WTC11 (cell line): ENCODE data around the gene OPN1MW3. TPM values are rescaled to one million over a fixed set of nuclear protein-coding genes. Genes with fewer than 3 reads are reported as not detected.
"Not testable (repeated sequence)": the region's sequence is repeated elsewhere in the genome, so short reads cannot be mapped to it uniquely, and the experiment has no call there.

ENCODE experiments used
- ATAC-seq: fragments of 200-7000 bp; cut with Tn5 transposase; 2 replicates; pipeline ENCODE4 v1.10.0; 2021; ENCODE audit warnings: mild to moderate bottlenecking, moderate library complexity
- CTCF ChIA-PET: fragments of 300-600 bp; sonication (Branson Sonifier 250); formaldehyde crosslinking; loops from one replicate; lab custom pipeline; 2021; ENCODE audit warnings: antibody characterized with exemption; lab: Charles Lee
- POLR2A ChIA-PET: fragments of 350-600 bp; sonication (Branson Sonifier 250); formaldehyde crosslinking; loops from one replicate; lab custom pipeline; 2021; ENCODE audit warnings: antibody characterized with exemption; lab: Charles Lee
- DNase-seq: peaks from one replicate; pipeline ENCODE4 v3.0.0; 2021; ENCODE audit warnings: low spot score
- H3K27ac Mint-ChIP-seq: 2 replicates; pipeline ENCODE4 v1.8.0; 2021; ENCODE audit warnings: mixed read lengths
- H3K27me3 Mint-ChIP-seq: 2 replicates; pipeline ENCODE4 v1.8.0; 2021; ENCODE audit warnings: low read depth, mild to moderate bottlenecking, moderate library complexity, mixed read lengths
- H3K36me3 Mint-ChIP-seq: 2 replicates; pipeline ENCODE4 v1.8.0; 2021; ENCODE audit warnings: mixed read lengths
- H3K4me1 Mint-ChIP-seq: 2 replicates; pipeline ENCODE4 v1.8.0; 2022; ENCODE audit warnings: mixed read lengths
- H3K4me3 Mint-ChIP-seq: 2 replicates; pipeline ENCODE4 v1.8.0; 2021; ENCODE audit warnings: mild to moderate bottlenecking, moderate library complexity, mixed read lengths
- H3K9me3 Mint-ChIP-seq: 2 replicates; pipeline ENCODE4 v1.8.0; 2021; ENCODE audit warnings: mixed read lengths
- EMX1 ChIP-seq: fragments of 250-450 bp; sonication (Bioruptor Pico); IDR thresholded peaks from 2 replicates; pipeline ENCODE4 v1.8.0; 2021; ENCODE audit warnings: mild to moderate bottlenecking
- ETV6 ChIP-seq: sonication (generic); formaldehyde crosslinking; IDR thresholded peaks from 2 replicates; pipeline ENCODE4 v1.8.1; 2022; ENCODE audit warnings: mild to moderate bottlenecking, missing genetic modification reagents
- FOXP1 ChIP-seq: sonication (generic); formaldehyde crosslinking; IDR thresholded peaks from 2 replicates; pipeline ENCODE4 v1.8.0; 2022; ENCODE audit warnings: missing genetic modification reagents, mild to moderate bottlenecking, moderate library complexity, borderline replicate concordance
- HMGA2 ChIP-seq: fragments of 250-450 bp; sonication (Bioruptor Pico); IDR thresholded peaks from 2 replicates; pipeline ENCODE4 v1.4.0; 2021; ENCODE audit warnings: mild to moderate bottlenecking, moderate library complexity
- IRF2 ChIP-seq: sonication (generic); formaldehyde crosslinking; IDR thresholded peaks from 2 replicates; pipeline ENCODE4 v1.8.0; 2022; ENCODE audit warnings: low read depth, missing genetic modification reagents, borderline replicate concordance
- NFYB ChIP-seq: sonication (generic); formaldehyde crosslinking; conservative IDR thresholded peaks from 2 replicates; pipeline ENCODE4 v1.8.0; 2022; ENCODE audit warnings: low read depth, missing genetic modification reagents
- USF2 ChIP-seq: sonication (generic); formaldehyde crosslinking; IDR thresholded peaks from 2 replicates; pipeline ENCODE4 v1.8.1; 2023; ENCODE audit warnings: mild to moderate bottlenecking, missing genetic modification reagents, moderate library complexity
- ZNF219 ChIP-seq: sonication (generic); formaldehyde crosslinking; IDR thresholded peaks from 2 replicates; pipeline ENCODE4 v1.8.0; 2023; ENCODE audit warnings: missing genetic modification reagents, mild to moderate bottlenecking, borderline replicate concordance
- ZNF423 ChIP-seq: fragments of 250-450 bp; sonication (Bioruptor Pico); IDR thresholded peaks from 2 replicates; pipeline ENCODE4 v2.1.2; 2022; ENCODE audit warnings: mild to moderate bottlenecking, moderate library complexity
- total RNA-seq: library from RNA; stranded (reverse); gene quantifications from 3 replicates; pipeline ENCODE4 v1.2.3, GENCODE V29; 2021
- TF ChIP-seq, protein P1 (sequence below): sonication (generic); formaldehyde crosslinking; IDR thresholded peaks from 2 replicates; pipeline ENCODE4 v1.8.1; 2022; ENCODE audit warnings: missing genetic modification reagents, borderline replicate concordance

Gene OPN1MW3
- total RNA-seq, 1 experiment from 2014 or later = not detected

DNA sequence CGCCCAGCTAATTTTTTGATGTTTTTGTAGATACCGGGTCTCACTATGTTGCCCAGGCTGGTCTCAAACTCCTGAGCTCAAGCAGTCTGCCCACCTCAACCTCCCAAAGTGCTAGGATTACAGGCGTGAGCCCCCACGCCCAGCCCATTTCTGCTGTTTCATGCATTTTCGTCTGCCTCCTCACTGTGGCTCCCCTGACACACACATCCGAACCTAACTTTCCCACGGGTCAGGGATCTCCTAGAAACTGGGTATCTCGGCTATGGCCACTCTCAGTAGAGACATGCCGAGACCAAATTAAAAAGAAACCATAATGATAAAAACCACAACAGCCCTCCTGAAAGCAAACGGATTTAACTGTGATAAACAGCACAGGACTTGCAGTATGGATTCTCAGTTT lies 9.3 kb upstream of the OPN1MW3 start:
- CTCF ChIA-PET, POLR2A ChIA-PET, H3K9me3 Mint-ChIP-seq, H3K36me3 Mint-ChIP-seq, DNase-seq, H3K27ac Mint-ChIP-seq, H3K4me3 Mint-ChIP-seq, ATAC-seq, H3K27me3 Mint-ChIP-seq, H3K4me1 Mint-ChIP-seq: not testable (repeated sequence)

DNA sequence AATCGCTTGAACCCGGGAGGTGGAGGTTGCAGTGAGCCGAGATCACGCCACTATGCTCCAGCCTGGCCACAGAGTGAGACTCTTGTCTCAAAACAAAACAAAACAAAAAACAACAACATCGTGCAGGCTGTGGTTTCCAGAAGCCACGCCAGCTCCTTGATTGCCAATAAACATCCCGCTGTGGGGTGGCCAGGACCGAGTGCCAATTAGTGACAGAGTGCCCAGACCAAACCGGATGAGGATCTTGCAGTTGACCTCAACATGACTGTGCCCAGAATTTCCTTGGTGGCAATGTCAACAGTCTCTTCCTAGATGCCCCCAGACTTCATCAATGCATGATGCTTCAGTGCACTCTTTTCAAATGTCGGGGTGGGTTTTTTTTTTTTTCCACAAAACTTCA lies 1.3 kb downstream of the OPN1MW3 start:
- DNase-seq, H3K4me3 Mint-ChIP-seq, ATAC-seq, H3K27me3 Mint-ChIP-seq, H3K27ac Mint-ChIP-seq, H3K36me3 Mint-ChIP-seq, POLR2A ChIA-PET, H3K4me1 Mint-ChIP-seq, CTCF ChIA-PET, H3K9me3 Mint-ChIP-seq: not testable (repeated sequence)

GRCh38 chrX:154263072-154263471 lies 5.7 kb downstream of the OPN1MW3 start:
- DNase-seq, H3K9me3 Mint-ChIP-seq, H3K27ac Mint-ChIP-seq, H3K36me3 Mint-ChIP-seq, POLR2A ChIA-PET, H3K27me3 Mint-ChIP-seq, CTCF ChIA-PET, H3K4me3 Mint-ChIP-seq, H3K4me1 Mint-ChIP-seq, ATAC-seq: not testable (repeated sequence)

DNA sequence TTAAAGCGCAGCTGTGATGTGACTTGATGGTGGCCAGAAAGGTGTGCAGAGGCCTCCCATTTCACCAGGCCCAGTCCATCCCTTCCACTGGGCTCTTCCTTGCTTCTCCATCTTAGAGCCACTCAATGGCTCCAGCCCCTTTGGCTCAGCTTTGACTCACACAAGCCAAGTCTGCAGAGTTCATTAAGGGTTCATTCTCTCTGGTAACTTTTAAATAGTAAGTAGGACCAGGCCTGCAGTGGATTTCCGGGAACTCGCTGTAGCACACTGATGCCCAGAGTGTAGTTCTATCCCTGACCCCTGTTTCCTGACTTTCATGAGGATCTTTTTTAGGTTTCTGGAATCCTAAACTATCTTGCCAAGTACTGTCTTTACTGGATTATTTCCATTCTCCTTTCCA lies 11.9 kb downstream of the OPN1MW3 start:
- H3K4me3 Mint-ChIP-seq, POLR2A ChIA-PET, H3K27ac Mint-ChIP-seq, ATAC-seq, H3K9me3 Mint-ChIP-seq, H3K27me3 Mint-ChIP-seq, H3K4me1 Mint-ChIP-seq, CTCF ChIA-PET, H3K36me3 Mint-ChIP-seq, DNase-seq: not testable (repeated sequence)

DNA sequence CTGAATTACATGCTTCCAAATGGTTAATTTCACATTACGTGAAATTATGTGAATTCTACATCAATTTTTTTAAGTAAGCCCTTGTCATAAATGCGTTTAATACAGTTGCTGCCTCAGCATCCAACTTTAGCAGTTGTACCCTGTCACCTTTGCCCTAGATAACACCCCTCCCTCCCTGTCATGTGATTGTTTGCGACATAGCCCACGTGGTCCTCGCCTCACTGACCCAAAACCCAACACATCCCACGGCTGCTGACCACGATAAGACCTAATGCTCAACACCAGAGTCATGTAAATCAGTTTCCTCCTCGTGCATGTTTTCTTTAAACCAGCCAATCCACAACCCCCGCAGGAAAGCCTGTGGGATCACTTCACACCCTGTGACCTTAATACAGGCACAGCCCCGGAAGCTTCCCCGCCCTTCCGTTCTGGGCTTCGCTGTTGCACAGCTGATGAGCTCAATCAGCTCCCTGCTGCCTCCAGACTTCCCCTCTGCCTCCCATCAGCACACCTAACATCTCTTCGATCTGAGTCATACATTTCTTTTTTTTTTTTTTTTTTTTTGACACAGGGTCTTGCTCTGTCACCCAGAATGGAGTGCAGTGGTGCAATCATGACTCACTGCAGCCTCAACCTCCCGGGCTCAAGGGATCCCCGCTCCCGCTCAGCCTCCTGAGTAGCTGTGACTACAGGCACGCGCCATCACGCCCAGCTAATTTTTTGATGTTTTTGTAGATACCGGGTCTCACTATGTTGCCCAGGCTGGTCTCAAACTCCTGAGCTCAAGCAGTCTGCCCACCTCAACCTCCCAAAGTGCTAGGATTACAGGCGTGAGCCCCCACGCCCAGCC lies 27.3 kb downstream of the OPN1MW3 start:
- H3K27me3 Mint-ChIP-seq, H3K9me3 Mint-ChIP-seq, ATAC-seq, H3K4me1 Mint-ChIP-seq, CTCF ChIA-PET, H3K4me3 Mint-ChIP-seq, DNase-seq, H3K36me3 Mint-ChIP-seq, POLR2A ChIA-PET, H3K27ac Mint-ChIP-seq: not testable (repeated sequence)

GRCh38 chrX:154286406-154286805 lies 29.0 kb downstream of the OPN1MW3 start:
- ATAC-seq = peak; percentile 60
- DNase-seq, POLR2A ChIA-PET, H3K27me3 Mint-ChIP-seq, H3K9me3 Mint-ChIP-seq, H3K4me3 Mint-ChIP-seq, H3K4me1 Mint-ChIP-seq, H3K36me3 Mint-ChIP-seq, H3K27ac Mint-ChIP-seq, CTCF ChIA-PET: not testable (repeated sequence)

- Mint-ChIP-seq H3K36me3 (no peaks in the 10 kb centered on the region), H3K27me3 (no peaks in the 10 kb centered on the region), H3K4me1 (no peaks in the 10 kb centered on the region), H3K27ac (no peak within 1 kb of the TSS), H3K9me3 (no peaks in the 10 kb centered on the region), H3K4me3 (no peak within 1 kb of the TSS)
- TF ChIP-seq NFYB (no peak), ZNF219 (CRISPR knock-in tag) (no peak)
- ATAC-seq (no peak), DNase-seq (no peak)
- CTCF ChIA-PET = interaction anchor here (1.5 to 3.6 kb wide), 2 partner anchors 13 to 14 kb away, joined by 4 to 12 read pairs; no protein-coding TSS in a partner anchor
- POLR2A ChIA-PET = no interaction called here
Measured at GRCh38 chrX:154294791-154295574, 37.6 kb downstream of the OPN1MW3 start, which contains the start of gene TEX28. TEX28 (minus strand) TSS chrX:154295124; CDS start chrX:154292117, 3,007 bp downstream.

DNA sequence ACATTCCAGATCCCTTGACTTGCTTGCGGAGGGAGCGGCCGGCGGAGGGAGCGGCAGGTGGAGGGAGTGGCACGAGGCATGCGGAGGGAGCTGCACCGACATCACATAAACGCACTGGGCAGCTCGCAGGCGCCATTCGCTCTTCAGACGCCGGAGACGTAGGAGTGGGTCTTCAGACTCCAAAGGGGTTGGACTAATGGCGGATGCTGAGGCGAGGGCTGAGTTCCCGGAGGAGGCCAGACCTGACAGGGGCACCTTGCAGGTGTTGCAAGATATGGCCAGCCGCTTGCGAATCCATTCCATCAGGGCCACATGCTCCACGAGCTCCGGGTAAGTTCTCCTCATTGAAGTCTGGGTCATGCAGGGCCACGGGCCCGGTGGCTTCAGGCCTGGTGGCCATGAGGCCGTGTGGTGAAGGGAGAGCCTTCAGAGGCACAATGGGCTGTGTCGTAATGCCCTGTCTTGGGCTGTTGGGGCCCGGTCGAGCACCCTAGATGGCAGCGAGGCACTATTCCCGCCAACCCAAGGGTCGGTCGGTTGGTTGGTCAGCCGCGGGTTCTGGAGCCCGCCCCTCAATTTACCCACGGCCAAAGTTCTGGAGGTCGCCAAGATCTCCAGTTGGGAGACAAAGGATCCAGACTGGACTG lies 38.4 kb downstream of the OPN1MW3 start, which contains the start of gene TKTL1:
TKTL1 (plus strand) TSS at position 132 of the 647 bp plus-strand sequence; CDS start at position 197, 65 bp downstream.
- Mint-ChIP-seq H3K4me3 (no peak within 1 kb of the TSS), H3K27me3 (no peaks in the 10 kb centered on the region), H3K36me3 (no peaks in the 10 kb centered on the region), H3K9me3 (no peaks in the 10 kb centered on the region), H3K4me1 (no peaks in the 10 kb centered on the region), H3K27ac (no peak within 1 kb of the TSS)
- ATAC-seq (no peak), DNase-seq (no peak)
- CTCF ChIA-PET = interaction anchor here (3.6 kb wide), 1 partner anchor 13 kb away, joined by 12 read pairs; no protein-coding TSS in a partner anchor
- POLR2A ChIA-PET = no interaction called here
- TF ChIP-seq EMX1 (CRISPR knock-in tag) (no peak), USF2 (CRISPR knock-in tag) (no peak), FOXP1 (no peak), IRF2 (CRISPR knock-in tag) (no peak), HMGA2 (no peak), ETV6 (CRISPR knock-in tag) (no peak), ZNF423 (CRISPR knock-in tag) (no peak)
- TF ChIP-seq, protein P1, sequence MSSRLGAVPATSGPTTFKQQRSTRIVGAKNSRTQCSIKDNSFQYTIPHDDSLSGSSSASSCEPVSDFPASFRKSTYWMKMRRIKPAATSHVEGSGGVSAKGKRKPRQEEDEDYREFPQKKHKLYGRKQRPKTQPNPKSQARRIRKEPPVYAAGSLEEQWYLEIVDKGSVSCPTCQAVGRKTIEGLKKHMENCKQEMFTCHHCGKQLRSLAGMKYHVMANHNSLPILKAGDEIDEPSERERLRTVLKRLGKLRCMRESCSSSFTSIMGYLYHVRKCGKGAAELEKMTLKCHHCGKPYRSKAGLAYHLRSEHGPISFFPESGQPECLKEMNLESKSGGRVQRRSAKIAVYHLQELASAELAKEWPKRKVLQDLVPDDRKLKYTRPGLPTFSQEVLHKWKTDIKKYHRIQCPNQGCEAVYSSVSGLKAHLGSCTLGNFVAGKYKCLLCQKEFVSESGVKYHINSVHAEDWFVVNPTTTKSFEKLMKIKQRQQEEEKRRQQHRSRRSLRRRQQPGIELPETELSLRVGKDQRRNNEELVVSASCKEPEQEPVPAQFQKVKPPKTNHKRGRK (CRISPR knock-in tag) = no peak
